Bronchial epithelial cell (primary cell): ENCODE data around the gene NPTX1. TPM values are rescaled to one million over a fixed set of nuclear protein-coding genes. Genes with fewer than 3 reads are reported as not detected.

Experiments
- DNase-seq: peaks from one replicate; pipeline ENCODE4 v3.0.0-alpha.2; 2010; ENCODE audit warnings: low read depth
- FAIRE-seq: peaks from 2 replicates; lab custom pipeline; 2011; peaks lifted over from hg19 to GRCh38; lab: Jason Lieb, UNC
- H3K27me3 ChIP-seq: 2 replicates; pipeline ENCODE4 v1.5.1; 2011; ENCODE audit warnings: low read length; ENCODE audit not compliant: control insufficient read depth, insufficient read depth
- H3K36me3 ChIP-seq: 2 replicates; pipeline ENCODE4 v1.5.1; 2011; ENCODE audit warnings: low read length; ENCODE audit not compliant: control insufficient read depth, insufficient read depth
- H3K4me3 ChIP-seq: 2 replicates; pipeline ENCODE4 v1.5.1; 2011; ENCODE audit warnings: mild to moderate bottlenecking, low read depth, low read length, control low read depth
- total RNA-seq: library from RNA; depleted of rRNA; stranded (reverse); fragments of >200 nt; gene quantifications from 2 replicates; pipeline ENCODE4 v1.2.1, GENCODE V29; 2014
- TF ChIP-seq, protein P1 (sequence below): IDR thresholded peaks from 2 replicates; pipeline ENCODE4 v1.5.1; 2011; ENCODE audit warnings: mild to moderate bottlenecking, moderate library complexity, low read length, control low read depth, inconsistent platforms; ENCODE audit not compliant: insufficient read depth, severe bottlenecking

The NPTX1 gene
- total RNA-seq, 1 donor from 2014 or later, result under 0.01 TPM

DNA sequence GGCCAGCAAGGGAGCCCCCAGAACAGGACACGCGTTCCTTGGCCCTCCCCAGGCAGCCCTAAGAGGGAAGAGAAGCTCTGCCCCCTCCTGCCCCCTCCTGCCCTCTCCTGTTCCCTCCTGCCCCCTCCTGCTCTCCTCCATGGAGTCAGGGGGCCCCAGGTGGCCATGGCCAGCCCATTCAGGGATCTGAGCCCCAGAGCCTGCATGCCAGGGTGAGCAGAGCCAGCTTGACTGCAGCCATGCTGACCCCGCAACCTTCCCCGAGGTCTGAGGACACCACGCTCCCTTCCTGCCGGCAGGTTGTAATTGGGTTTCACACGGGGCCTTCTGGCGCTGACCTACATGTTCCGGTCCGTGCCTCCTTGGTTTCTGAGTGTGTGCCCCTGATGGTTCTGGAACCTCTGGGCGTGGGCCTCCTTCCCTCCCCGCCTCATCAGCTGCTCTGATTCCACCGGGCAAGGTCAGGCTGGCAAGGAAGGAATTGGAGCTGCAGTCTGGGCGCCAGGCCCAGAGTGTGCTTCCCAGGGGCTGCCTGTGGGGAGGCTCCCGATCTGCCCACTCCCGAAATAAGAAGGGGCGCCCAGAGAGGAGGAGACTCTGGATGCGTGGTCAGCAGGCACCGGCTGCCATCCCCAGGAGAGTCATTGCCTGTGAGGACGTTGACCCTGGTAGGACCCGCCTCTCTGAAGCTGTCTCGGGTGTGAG, 23.7 kb upstream of the NPTX1 start:
- H3K36me3 ChIP-seq, result no peaks in the 10 kb centered on the region
- FAIRE-seq, result no peak
- peaks cover 2% of the 10 kb centered on the region for H3K27me3 ChIP-seq
- DNase-seq, result no peak
- TF ChIP-seq, protein P1, sequence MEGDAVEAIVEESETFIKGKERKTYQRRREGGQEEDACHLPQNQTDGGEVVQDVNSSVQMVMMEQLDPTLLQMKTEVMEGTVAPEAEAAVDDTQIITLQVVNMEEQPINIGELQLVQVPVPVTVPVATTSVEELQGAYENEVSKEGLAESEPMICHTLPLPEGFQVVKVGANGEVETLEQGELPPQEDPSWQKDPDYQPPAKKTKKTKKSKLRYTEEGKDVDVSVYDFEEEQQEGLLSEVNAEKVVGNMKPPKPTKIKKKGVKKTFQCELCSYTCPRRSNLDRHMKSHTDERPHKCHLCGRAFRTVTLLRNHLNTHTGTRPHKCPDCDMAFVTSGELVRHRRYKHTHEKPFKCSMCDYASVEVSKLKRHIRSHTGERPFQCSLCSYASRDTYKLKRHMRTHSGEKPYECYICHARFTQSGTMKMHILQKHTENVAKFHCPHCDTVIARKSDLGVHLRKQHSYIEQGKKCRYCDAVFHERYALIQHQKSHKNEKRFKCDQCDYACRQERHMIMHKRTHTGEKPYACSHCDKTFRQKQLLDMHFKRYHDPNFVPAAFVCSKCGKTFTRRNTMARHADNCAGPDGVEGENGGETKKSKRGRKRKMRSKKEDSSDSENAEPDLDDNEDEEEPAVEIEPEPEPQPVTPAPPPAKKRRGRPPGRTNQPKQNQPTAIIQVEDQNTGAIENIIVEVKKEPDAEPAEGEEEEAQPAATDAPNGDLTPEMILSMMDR, result no peak
- H3K4me3 ChIP-seq, result no peak overlapping the region

DNA sequence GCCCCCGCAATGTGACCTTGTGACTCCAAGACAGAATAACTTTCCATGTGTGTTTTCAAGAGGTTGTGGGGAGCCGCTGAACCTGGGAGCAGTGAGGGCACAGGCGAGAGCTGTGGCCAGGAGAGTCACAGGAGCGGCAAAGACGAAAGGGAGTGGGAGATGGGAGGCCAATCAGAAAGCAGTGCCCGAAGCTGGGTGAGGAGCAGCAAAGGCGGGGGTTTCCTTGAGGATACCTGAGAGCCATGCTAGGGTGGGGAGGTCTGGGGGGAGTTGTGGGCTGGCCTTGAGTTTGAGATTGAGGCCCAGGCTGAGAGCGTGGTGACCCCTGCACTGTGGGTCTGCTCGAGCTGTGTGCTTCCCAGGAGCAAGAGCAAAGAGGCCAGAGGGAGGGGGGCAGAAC, 23.2 kb upstream of the NPTX1 start:
- Histone ChIP-seq H3K4me3 (no peak overlapping the region), H3K36me3 (no peaks in the 10 kb centered on the region), H3K27me3 (peaks cover 2% of the 10 kb centered on the region)
- DNase-seq (no peak), FAIRE-seq (no peak)
- TF ChIP-seq, protein P1, result no peak

DNA sequence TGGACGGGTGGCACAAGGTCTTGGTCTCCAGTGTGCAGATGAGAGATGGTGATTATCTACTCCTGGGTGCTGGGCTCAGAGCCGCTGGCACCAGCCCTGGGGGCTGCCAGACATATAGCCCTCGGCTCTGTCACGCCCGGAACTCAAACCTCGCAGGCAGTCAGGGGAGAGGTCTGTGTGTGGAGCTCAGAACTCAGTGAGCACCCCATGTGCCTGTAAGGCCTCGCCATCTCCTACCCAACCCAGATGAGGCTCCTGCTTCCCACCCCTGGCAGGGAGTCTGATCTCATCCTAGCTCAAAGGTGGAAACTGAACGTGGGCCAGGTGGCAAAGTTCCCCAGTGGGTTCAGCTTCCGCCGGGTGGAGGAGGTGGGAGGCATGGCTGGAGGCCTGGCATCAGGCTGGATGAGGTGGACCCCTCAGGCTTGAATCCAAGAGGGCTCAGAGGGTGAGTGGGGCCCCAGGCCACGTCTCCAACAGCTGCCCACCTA, 22.6 kb upstream of the NPTX1 start:
- H3K4me3 ChIP-seq, result no peak overlapping the region
- DNase-seq (no peak), FAIRE-seq (no peak)
- H3K36me3 ChIP-seq, result no peaks in the 10 kb centered on the region
- TF ChIP-seq, protein P1, result no peak
- H3K27me3 ChIP-seq, result peaks cover 2% of the 10 kb centered on the region

DNA sequence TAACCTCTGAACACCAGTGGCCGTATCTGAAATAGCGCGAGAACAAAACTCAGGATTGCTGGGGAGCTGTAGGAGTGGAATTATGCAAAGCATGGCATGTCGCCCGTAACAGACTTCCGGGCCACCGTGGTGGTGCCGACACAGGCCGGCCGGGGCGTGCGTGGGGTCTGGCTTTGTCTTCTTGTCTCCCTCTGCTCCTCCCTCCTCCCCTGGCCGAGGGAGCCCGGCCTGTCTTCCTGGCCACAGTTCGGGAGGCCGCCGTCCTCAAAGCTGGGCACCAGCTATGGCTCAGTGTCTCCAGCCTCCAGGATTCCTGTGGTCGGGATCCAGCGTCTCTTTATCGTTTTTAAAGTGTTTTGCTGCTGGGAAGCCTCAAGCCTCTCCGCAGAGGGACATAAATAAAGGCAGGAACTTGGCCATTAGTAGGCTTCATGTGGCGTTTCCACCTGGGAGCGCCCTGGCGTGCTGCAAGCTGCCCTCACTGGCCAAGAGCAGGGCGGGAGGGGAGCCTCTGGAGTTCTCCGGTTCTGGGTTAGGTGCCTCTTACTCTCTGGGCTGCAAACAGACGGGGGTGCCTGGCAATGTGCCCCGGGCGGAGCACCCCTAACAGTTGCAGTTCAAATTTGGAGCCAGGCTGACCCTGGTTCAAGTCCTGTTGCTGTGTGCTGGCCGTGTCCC, 22.0 kb upstream of the NPTX1 start:
- DNase-seq (no peak), FAIRE-seq (no peak)
- TF ChIP-seq, protein P1, result no peak
- no peak overlapping the region for H3K4me3 ChIP-seq
- no peaks in the 10 kb centered on the region for H3K36me3 ChIP-seq
- peaks cover 2% of the 10 kb centered on the region for H3K27me3 ChIP-seq

DNA sequence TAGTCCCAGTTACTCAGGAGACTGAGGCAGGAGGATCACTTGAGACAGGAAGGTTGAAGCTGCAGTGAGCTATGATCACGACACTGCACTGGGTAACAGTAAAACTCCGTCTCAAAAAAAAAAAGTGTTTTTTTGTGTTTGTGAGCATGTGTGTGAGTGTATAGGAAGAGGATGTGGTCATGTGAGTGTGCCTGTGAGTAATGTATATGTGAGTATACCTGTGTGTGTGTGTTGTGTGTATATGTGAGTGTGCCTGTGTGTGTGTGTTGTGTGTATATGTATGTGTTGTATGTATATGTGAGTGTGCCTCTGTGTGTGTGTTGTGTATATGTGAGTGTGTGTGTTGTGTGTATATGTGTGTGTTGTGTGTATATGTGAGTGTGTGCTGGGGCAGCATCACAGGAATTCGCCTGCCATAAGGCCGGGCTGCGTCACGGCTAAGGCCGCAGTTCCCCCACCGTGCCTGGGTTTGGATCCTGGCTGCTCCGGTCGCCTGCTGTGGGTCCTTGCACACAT, 21.4 kb upstream of the NPTX1 start:
- no peak overlapping the region for H3K4me3 ChIP-seq
- TF ChIP-seq, protein P1, result no peak
- no peak for DNase-seq
- FAIRE-seq, result peak; percentile 96
- H3K36me3 ChIP-seq, result no peaks in the 10 kb centered on the region
- peaks cover 5% of the 10 kb centered on the region for H3K27me3 ChIP-seq
